Measurements from ENCODE around the gene TARM1.

The TARM1 gene

GRCh38 chr19:54029930-54030490 is 51.2 kb downstream of the TARM1 start:
- peak; percentile 52 for DNase-seq

GRCh38 chr19:54029301-54029700 is 51.9 kb downstream of the TARM1 start:
- no peak for DNase-seq

DNA sequence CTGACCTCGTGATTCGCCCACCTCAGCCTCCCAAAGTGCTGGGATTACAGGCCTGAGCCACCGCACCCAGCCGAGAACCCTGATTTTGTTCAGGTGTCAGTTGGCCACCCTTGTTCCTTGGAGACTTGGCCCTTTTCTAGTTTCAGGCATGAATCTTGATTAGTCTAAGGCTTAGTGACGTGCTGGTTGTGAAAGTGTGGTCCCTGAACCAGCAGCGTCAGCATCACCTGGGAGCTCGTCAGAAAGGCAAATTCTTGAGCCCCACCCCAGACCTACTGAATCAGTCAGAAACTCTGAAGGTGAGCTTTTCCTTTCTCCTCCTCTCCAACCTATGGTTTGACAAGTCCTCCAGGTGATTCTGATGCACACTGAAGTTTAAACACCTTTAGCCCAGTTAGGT is 54.5 kb downstream of the TARM1 start:
- DNase-seq: no peak

DNA sequence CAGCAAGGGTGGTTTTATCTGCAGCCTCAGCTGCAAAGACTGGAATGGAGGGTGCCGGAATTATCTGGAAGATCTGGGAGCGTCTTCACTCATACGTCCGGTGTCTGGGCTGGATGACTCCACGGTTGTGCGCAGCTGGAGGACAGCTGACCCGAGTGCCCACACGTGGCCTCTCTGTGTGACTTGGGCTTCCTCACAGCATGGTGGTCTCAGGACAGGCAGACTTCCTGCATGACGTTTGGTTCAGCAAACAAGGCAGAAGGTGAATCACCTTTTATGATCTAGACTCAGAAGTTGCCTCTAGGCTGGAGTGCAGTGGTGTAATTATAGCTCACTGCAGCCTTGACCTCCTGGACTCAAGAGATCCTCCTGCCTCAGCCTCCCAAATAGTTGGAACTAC is 56.5 kb downstream of the TARM1 start:
- no peak for DNase-seq

DNA sequence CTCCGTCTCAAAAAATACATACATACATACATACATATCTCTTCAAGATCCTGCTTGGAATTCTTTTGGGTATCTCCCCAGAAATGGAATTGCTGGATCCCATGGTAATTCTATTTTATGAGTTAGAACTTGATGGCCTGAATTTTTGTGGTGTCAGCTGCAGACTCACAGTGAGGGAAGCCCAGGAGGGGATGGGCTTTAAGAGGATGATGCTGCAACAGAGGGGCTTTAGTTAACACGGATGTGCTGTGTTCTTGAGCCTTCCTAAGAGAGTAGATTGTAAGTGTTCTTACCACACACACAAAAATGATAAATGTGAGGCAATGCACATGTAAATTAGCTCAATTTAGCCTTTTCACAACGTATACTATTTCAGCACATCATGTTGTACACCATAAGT is 58.0 kb downstream of the TARM1 start:
- no peak for DNase-seq

DNA sequence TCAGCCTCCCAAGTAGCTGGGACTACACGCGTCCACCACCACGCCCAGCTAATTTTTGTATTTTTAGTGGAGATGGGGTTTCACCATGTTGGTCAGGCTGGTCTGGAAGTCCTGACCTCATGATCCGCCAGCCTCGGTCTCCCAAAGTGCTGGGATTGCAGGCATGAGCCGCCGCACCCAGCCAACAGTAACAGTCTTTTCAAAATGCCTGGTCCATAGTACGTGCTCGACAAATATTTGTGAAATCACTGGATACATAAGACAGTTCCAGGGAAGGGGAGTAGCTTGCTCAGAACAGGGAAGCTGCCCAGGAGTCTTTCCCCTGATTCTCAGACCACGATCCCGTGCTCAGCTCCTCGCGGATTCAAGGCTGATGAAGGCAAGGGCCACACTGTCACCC is 59.2 kb downstream of the TARM1 start:
- no peak for DNase-seq

DNA sequence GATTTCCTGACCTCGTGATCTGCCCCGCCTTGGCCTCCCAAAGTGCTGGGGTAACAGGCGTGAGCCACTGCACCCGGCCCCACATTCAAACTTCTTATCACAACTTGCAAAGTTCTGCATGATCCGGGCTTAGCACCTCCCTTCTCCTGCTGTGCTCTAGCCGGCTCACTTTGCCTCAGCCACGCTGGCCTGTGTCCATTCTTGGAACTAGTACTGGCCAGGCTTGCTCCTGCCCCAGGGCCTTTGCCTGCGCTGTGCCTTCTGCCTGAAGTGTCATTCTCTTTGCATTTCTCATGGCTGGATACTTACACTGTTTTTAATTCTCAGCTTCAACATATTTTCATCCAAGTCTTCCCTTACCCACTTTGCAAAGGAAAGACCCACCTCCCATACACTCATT is 59.8 kb downstream of the TARM1 start:
- no peak for DNase-seq

All from T-helper 9 cell (primary cell).